A549 (cell line): ENCODE data around the gene NEK9. TPM values are rescaled to one million over a fixed set of nuclear protein-coding genes. Genes with fewer than 3 reads are reported as not detected.

Experiments
- ATAC-seq, 2 experiments: fragments of 200-7000 bp in 1 of 2; fragments of >200 bp in 1 of 2; cut with Nextera tagmentation in 1 of 2; cut with Tn5 transposase in 1 of 2; 3 replicates each; pipeline versions ENCODE4 v1.8.0 to v1.9.1; 2018 to 2020; ENCODE audit warnings: mild to moderate bottlenecking in 1 of 2, moderate library complexity in 1 of 2
- CTCF ChIA-PET: fragments of 300-600 bp; sonication (Branson Sonifier 250); formaldehyde crosslinking; extraction: SDS; loops from one replicate; lab custom pipeline; 2021; ENCODE audit warnings: antibody characterized with exemption, inconsistent platforms; lab: Yijun Ruan, JAX
- POLR2A ChIA-PET: fragments of 350-600 bp; formaldehyde crosslinking; extraction: SDS; loops from one replicate; lab custom pipeline; 2021; ENCODE audit warnings: antibody characterized with exemption, inconsistent platforms; lab: Yijun Ruan, JAX
- DNase-seq, 2 experiments: peaks; one replicate each; pipeline versions ENCODE4 v3.0.0 to v3.0.0-alpha.2; 2011 to 2016; ENCODE audit warnings: low read depth in 1 of 2, low spot score in 1 of 2
- FAIRE-seq: peaks from 2 replicates; lab custom pipeline; 2011; peaks lifted over from hg19 to GRCh38; lab: Jason Lieb, UNC
- H3K27ac ChIP-seq, 2 experiments: fragments of >200 bp; sonication (Bioruptor Twin); formaldehyde crosslinking; 3 replicates each; pipeline ENCODE4 v1.5.1; 2016 to 2017
- H3K4me1 ChIP-seq: fragments of >200 bp; sonication (Bioruptor Twin); formaldehyde crosslinking; 3 replicates; pipeline ENCODE4 v1.6.1; 2016
- H3K4me2 ChIP-seq: fragments of >200 bp; sonication (Bioruptor Twin); formaldehyde crosslinking; 3 replicates; pipeline ENCODE4 v1.6.1; 2016
- H3K4me3 ChIP-seq: fragments of >200 bp; sonication (Bioruptor Twin); formaldehyde crosslinking; 3 replicates; pipeline ENCODE4 v1.5.1; 2016
- H3K9me3 ChIP-seq: fragments of >200 bp; sonication (Bioruptor Twin); formaldehyde crosslinking; 3 replicates; pipeline ENCODE4 v1.6.1; 2016
- BCL3 ChIP-seq: fragments of >200 bp; sonication (Bioruptor Twin); formaldehyde crosslinking; IDR thresholded peaks from 3 replicates; pipeline ENCODE4 v1.6.1; 2016
- BHLHE40 ChIP-seq: IDR thresholded peaks from 2 replicates; pipeline ENCODE4 v1.6.1; 2012; ENCODE audit warnings: low read depth, low read length, inconsistent platforms
- CBX2 ChIP-seq: fragments of 200-600 bp; sonication (generic); IDR thresholded peaks from 2 replicates; pipeline ENCODE4 v1.6.1; 2016; ENCODE audit warnings: low read depth, mild to moderate bottlenecking, borderline replicate concordance
- CBX8 ChIP-seq: fragments of 200-600 bp; sonication (generic); IDR thresholded peaks from 2 replicates; pipeline ENCODE4 v1.6.1; 2016
- CHD2 ChIP-seq: fragments of 150-350 bp; IDR thresholded peaks from 2 replicates; pipeline ENCODE4 v1.6.1; 2014; ENCODE audit warnings: low read length; ENCODE audit not compliant: partially characterized antibody
- EHF ChIP-seq: fragments of 250-450 bp; sonication (Bioruptor Pico); IDR thresholded peaks from 2 replicates; pipeline ENCODE4 v1.5.0; 2020; ENCODE audit warnings: mild to moderate bottlenecking
- EHMT2 ChIP-seq: fragments of 200-600 bp; sonication (generic); IDR thresholded peaks from 2 replicates; pipeline ENCODE4 v1.6.1; 2016; ENCODE audit warnings: antibody characterized with exemption, low read depth, mild to moderate bottlenecking, moderate library complexity
- ELK1 ChIP-seq: fragments of 150-350 bp; IDR thresholded peaks from 2 replicates; pipeline ENCODE4 v1.6.1; 2014; ENCODE audit warnings: low read depth, mild to moderate bottlenecking, low read length
- FOSL2 ChIP-seq, 2 experiments: fragments of 450-650 bp in 1 of 2; fragments of >200 bp in 1 of 2; sonication (Bioruptor Twin) in 1 of 2; formaldehyde crosslinking; IDR thresholded peaks; 2 replicates each; pipeline versions ENCODE4 v1.5.0 to v1.6.1; 2016 to 2020; ENCODE audit warnings: mild to moderate bottlenecking in 1 of 2, moderate library complexity in 1 of 2
- GATA3 ChIP-seq: IDR thresholded peaks from 2 replicates; pipeline ENCODE4 v1.6.1; 2012; ENCODE audit warnings: borderline replicate concordance
- HES2 ChIP-seq: fragments of >200 bp; sonication (Bioruptor Twin); formaldehyde crosslinking; IDR thresholded peaks from 2 replicates; pipeline ENCODE4 v1.6.1; 2016
- HEYL ChIP-seq: fragments of 250-450 bp; sonication (Bioruptor Pico); IDR thresholded peaks from 2 replicates; pipeline ENCODE4 v1.8.0; 2021; ENCODE audit warnings: mild to moderate bottlenecking, moderate library complexity
- HOXA7 ChIP-seq: fragments of 250-450 bp; sonication (Bioruptor Pico); IDR thresholded peaks from 2 replicates; pipeline ENCODE4 v1.5.0; 2020; ENCODE audit warnings: mild to moderate bottlenecking, moderate library complexity
- HOXB5 ChIP-seq: fragments of 250-450 bp; sonication (Bioruptor Pico); IDR thresholded peaks from 2 replicates; pipeline ENCODE4 v1.5.0; 2020; ENCODE audit warnings: mild to moderate bottlenecking, moderate library complexity
- JUN ChIP-seq, 2 experiments: fragments of >200 bp; sonication (Bioruptor Twin); formaldehyde crosslinking; IDR thresholded peaks; 2 replicates in 1 of 2; 3 replicates in 1 of 2; pipeline ENCODE4 v1.6.1; 2016 to 2017
- JUNB ChIP-seq: fragments of >200 bp; sonication (Bioruptor Twin); formaldehyde crosslinking; IDR thresholded peaks from 2 replicates; pipeline ENCODE4 v1.6.1; 2016
- KDM5A ChIP-seq: fragments of 200-600 bp; sonication (generic); IDR thresholded peaks from 2 replicates; pipeline ENCODE4 v1.6.1; 2016; ENCODE audit warnings: antibody characterized with exemption, mild to moderate bottlenecking
- MAZ ChIP-seq: fragments of 150-350 bp; IDR thresholded peaks from 2 replicates; pipeline ENCODE4 v1.6.1; 2014; ENCODE audit warnings: antibody characterized with exemption, low read depth, low read length, borderline replicate concordance
- MYC ChIP-seq: IDR thresholded peaks from 2 replicates; pipeline ENCODE4 v1.6.1; 2012; ENCODE audit warnings: mild to moderate bottlenecking, inconsistent platforms, low read length, improper control_type of control experiment, borderline replicate concordance
- NFE2L2 ChIP-seq: fragments of 150-350 bp; conservative IDR thresholded peaks from 2 replicates; pipeline ENCODE4 v1.6.1; 2014; ENCODE audit warnings: low read length
- RAD21 ChIP-seq, 2 experiments: fragments of >200 bp in 1 of 2; sonication (Bioruptor Twin) in 1 of 2; formaldehyde crosslinking in 1 of 2; IDR thresholded peaks in 1 of 2; conservative IDR thresholded peaks in 1 of 2; 2 replicates in 1 of 2; 3 replicates in 1 of 2; pipeline ENCODE4 v1.6.1; 2012 to 2018; ENCODE audit warnings: inconsistent platforms in 1 of 2
- RARB ChIP-seq: fragments of 250-450 bp; sonication (Bioruptor Pico); IDR thresholded peaks from 2 replicates; pipeline ENCODE4 v1.8.0; 2021; ENCODE audit warnings: mild to moderate bottlenecking, moderate library complexity
- RNF2 ChIP-seq: fragments of 200-600 bp; sonication (generic); IDR thresholded peaks from 2 replicates; pipeline ENCODE4 v1.6.1; 2016; ENCODE audit warnings: low read depth, mild to moderate bottlenecking, antibody characterized with exemption, moderate library complexity, borderline replicate concordance
- SREBF2 ChIP-seq: fragments of 450-650 bp; IDR thresholded peaks from 2 replicates; pipeline ENCODE4 v1.6.1; 2014; ENCODE audit warnings: mild to moderate bottlenecking, moderate library complexity
- ZC3H11A ChIP-seq: fragments of 450-650 bp; IDR thresholded peaks from 2 replicates; pipeline ENCODE4 v1.6.1; 2014; ENCODE audit warnings: antibody characterized with exemption, mild to moderate bottlenecking
- WGBS: methylation state at CpG from one replicate; pipeline ENCODE4 v1.1.6; 2017; ENCODE audit errors: missing lambda C conversion rate; 5-methylcytosine and 5-hydroxymethylcytosine counted together
- polyA plus RNA-seq, 4 experiments: library from polyadenylated mRNA; depleted of rRNA in 3 of 4; stranded (reverse); fragments of >200 nt; fragmentation: RNase III in 1 of 4; extraction: RNeasy Plus Mini Kit Qiagen cat#74134 plus additional on column Dnase treatment in 1 of 4; gene quantifications; 2 replicates in 3 of 4; 3 replicates in 1 of 4; pipeline ENCODE4 v1.2.3, GENCODE V29; 2011 to 2017
- TF ChIP-seq, protein P1 (sequence below): fragments of 250-450 bp; sonication (Bioruptor Pico); IDR thresholded peaks from 2 replicates; pipeline ENCODE4 v1.5.0; 2021; ENCODE audit warnings: mild to moderate bottlenecking, moderate library complexity, borderline replicate concordance

Gene NEK9
- polyA plus RNA-seq, 2 of the 4 experiments (the other 2 are of a cell fraction) = 49.4 to 75.9 TPM

GRCh38 chr14:75165586-75166391 is 38.9 kb upstream of the NEK9 start:
- Histone ChIP-seq H3K9me3 (no peaks in the 10 kb centered on the region), H3K27ac (no peak overlapping the region), H3K4me1 (peaks cover 17% of the 10 kb centered on the region), H3K4me2 (no peak overlapping the region), H3K4me3 (no peak overlapping the region)
- WGBS = 91% methylated on average over 8 of the region's 8 CpGs
- ATAC-seq (no peak), FAIRE-seq (no peak), DNase-seq (no peak)
- ChIA-PET POLR2A (no interaction called here), CTCF (interaction anchor here (0.7 to 2.0 kb wide), 4 partner anchors 43 to 130 kb away, joined by 3 to 6 read pairs (median 4); no protein-coding TSS in a partner anchor)
- TF ChIP-seq RARB = no peak
- no peak for TF ChIP-seq CHD2
- no peak for TF ChIP-seq HOXA7 (CRISPR knock-in tag)
- no peak for TF ChIP-seq SREBF2
- no peak for TF ChIP-seq NFE2L2
- TF ChIP-seq JUNB = no peak
- TF ChIP-seq EHMT2 = no peak
- TF ChIP-seq MYC = no peak
- no peak for TF ChIP-seq FOSL2 (IDR thresholded peaks at IDR 0.05)
- TF ChIP-seq FOSL2 (CRISPR knock-in tag; IDR thresholded peaks at IDR 0.05) = no peak
- no peak for TF ChIP-seq HOXB5 (CRISPR knock-in tag)

DNA sequence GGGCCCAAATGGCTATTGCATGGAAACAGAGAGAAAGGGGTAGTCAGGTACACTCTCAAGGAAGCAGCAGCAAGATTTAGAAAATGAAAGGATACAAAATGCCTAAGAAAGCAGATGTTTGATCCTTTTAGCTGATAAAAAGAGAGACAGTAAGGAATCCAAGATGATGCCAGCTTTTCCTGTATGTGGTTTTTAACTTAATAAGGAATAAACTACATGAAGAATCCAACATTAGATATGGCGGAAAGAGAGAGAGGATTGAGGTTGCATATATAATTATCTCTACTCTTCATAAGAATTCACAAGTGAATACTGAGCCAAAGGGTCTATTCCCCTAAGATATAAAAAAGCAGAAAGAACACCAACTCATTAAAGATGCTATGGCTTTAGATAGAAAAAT is 38.0 kb upstream of the NEK9 start:
- ATAC-seq (no peak), DNase-seq (no peak), FAIRE-seq (no peak)
- no peaks in the 10 kb centered on the region for H3K9me3 ChIP-seq
- H3K4me3 ChIP-seq = no peak overlapping the region
- peaks cover 23% of the 10 kb centered on the region for H3K4me1 ChIP-seq
- H3K4me2 ChIP-seq = no peak overlapping the region
- ChIA-PET POLR2A (no interaction called here), CTCF (interaction anchor here (1.0 kb wide), 1 partner anchor 11 kb away, joined by 3 read pairs; no protein-coding TSS in a partner anchor)
- no peak overlapping the region for H3K27ac ChIP-seq
- 96% methylated on average over 1 of the region's 1 CpG for WGBS
- TF ChIP-seq EHF (CRISPR knock-in tag) (no peak), JUN (IDR thresholded peaks at IDR 0.05) (no peak), GATA3 (no peak), CBX2 (no peak), ELK1 (no peak), ZC3H11A (no peak), KDM5A (no peak), MAZ (no peak), SREBF2 (no peak), RAD21 (conservative IDR thresholded peaks at IDR 0.05 in 1 of 2, IDR thresholded peaks at IDR 0.05 in 1 of 2) (no peak), BHLHE40 (no peak), CBX8 (no peak), HES2 (no peak), BCL3 (no peak), CHD2 (no peak), HEYL (CRISPR knock-in tag) (no peak), NFE2L2 (no peak), RNF2 (no peak), EHMT2 (no peak)
- TF ChIP-seq, protein P1, sequence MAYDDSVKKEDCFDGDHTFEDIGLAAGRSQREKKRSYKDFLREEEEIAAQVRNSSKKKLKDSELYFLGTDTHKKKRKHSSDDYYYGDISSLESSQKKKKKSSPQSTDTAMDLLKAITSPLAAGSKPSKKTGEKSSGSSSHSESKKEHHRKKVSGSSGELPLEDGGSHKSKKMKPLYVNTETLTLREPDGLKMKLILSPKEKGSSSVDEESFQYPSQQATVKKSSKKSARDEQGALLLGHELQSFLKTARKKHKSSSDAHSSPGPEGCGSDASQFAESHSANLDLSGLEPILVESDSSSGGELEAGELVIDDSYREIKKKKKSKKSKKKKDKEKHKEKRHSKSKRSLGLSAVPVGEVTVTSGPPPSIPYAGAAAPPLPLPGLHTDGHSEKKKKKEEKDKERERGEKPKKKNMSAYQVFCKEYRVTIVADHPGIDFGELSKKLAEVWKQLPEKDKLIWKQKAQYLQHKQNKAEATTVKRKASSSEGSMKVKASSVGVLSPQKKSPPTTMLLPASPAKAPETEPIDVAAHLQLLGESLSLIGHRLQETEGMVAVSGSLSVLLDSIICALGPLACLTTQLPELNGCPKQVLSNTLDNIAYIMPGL (CRISPR knock-in tag) = no peak
